T-helper 17 cell (primary cell): ENCODE data around the gene AUP1. TPM values are rescaled to one million over a fixed set of nuclear protein-coding genes. Genes with fewer than 3 reads are reported as not detected.

Experiments
- ATAC-seq: fragments of 150-1000 bp; cut with Tn5 transposase; 2 replicates; pipeline ENCODE4 v1.10.0; 2021; ENCODE audit warnings: mild to moderate bottlenecking, moderate library complexity
- DNase-seq, 3 donors: peaks; one replicate each; pipeline versions ENCODE4 v3.0.0 to v3.0.0-alpha.2; 2020 to 2021
- H3K9me3 ChIP-seq: one replicate; pipeline ENCODE4 v1.7.0; 2013; ENCODE audit warnings: low read length, mild to moderate bottlenecking; ENCODE audit not compliant: control insufficient read depth, poor library complexity, severe bottlenecking
- H3K27ac Mint-ChIP-seq: one replicate; pipeline ENCODE4 v1.8.0; 2022; ENCODE audit warnings: mild to moderate bottlenecking, moderate library complexity, mixed read lengths
- H3K27me3 Mint-ChIP-seq: one replicate; pipeline ENCODE4 v1.8.0; 2022; ENCODE audit warnings: mixed read lengths
- H3K36me3 Mint-ChIP-seq: one replicate; pipeline ENCODE4 v1.8.0; 2022; ENCODE audit warnings: low read depth, mixed read lengths
- H3K4me1 Mint-ChIP-seq: one replicate; pipeline ENCODE4 v1.8.0; 2022; ENCODE audit warnings: mild to moderate bottlenecking, mixed read lengths
- H3K4me3 Mint-ChIP-seq: one replicate; pipeline ENCODE4 v1.8.0; 2022; ENCODE audit warnings: mild to moderate bottlenecking, moderate library complexity, mixed read lengths
- total RNA-seq, 4 donors: library from RNA in 2 of 4; stranded (reverse) in 2 of 4; gene quantifications; one replicate each; pipeline ENCODE4 v1.2.3 and lab custom pipeline; 2022 to 2026

AUP1 gene
- total RNA-seq, 2 donors from 2014 or later = 139 to 153 TPM

- DNase-seq = no peak
- no peak overlapping the region for H3K27ac Mint-ChIP-seq
- ATAC-seq = no peak
- H3K27me3 Mint-ChIP-seq = peaks cover 54% of the 10 kb centered on the region
- peaks cover 2% of the 10 kb centered on the region for H3K4me1 Mint-ChIP-seq
- H3K36me3 Mint-ChIP-seq = peaks cover 8% of the 10 kb centered on the region
- no peaks in the 10 kb centered on the region for H3K9me3 ChIP-seq
- peak overlapping the region; percentile 31 for H3K4me3 Mint-ChIP-seq
Observed at GRCh38 chr2:74538881-74539339, 9.4 kb upstream of the AUP1 start.

GRCh38 chr2:74537140-74537539 lies 7.6 kb upstream of the AUP1 start:
- H3K36me3 Mint-ChIP-seq = peaks cover 4% of the 10 kb centered on the region
- H3K4me1 Mint-ChIP-seq = peaks cover 4% of the 10 kb centered on the region
- DNase-seq (no peak), ATAC-seq (no peak)
- H3K27me3 Mint-ChIP-seq = peaks cover 40% of the 10 kb centered on the region
- no peak overlapping the region for H3K27ac Mint-ChIP-seq
- no peaks in the 10 kb centered on the region for H3K9me3 ChIP-seq
- H3K4me3 Mint-ChIP-seq = no peak overlapping the region

GRCh38 chr2:74536166-74536950 lies 6.9 kb upstream of the AUP1 start:
- H3K27me3 Mint-ChIP-seq = peaks cover 36% of the 10 kb centered on the region
- no peak for ATAC-seq
- H3K36me3 Mint-ChIP-seq = peaks cover 5% of the 10 kb centered on the region
- H3K9me3 ChIP-seq = no peaks in the 10 kb centered on the region
- no peak for DNase-seq
- H3K4me3 Mint-ChIP-seq = no peak overlapping the region
- H3K27ac Mint-ChIP-seq = no peak overlapping the region
- H3K4me1 Mint-ChIP-seq = peaks cover 10% of the 10 kb centered on the region

- H3K9me3 ChIP-seq = no peaks in the 10 kb centered on the region
- peaks cover 15% of the 10 kb centered on the region for H3K4me1 Mint-ChIP-seq
- no peak for ATAC-seq
- no peak overlapping the region for H3K4me3 Mint-ChIP-seq
- no peak overlapping the region for H3K27ac Mint-ChIP-seq
- H3K36me3 Mint-ChIP-seq = peaks cover 5% of the 10 kb centered on the region
- DNase-seq = no peak
- H3K27me3 Mint-ChIP-seq = peaks cover 29% of the 10 kb centered on the region
Observed at GRCh38 chr2:74535440-74535965, 6.0 kb upstream of the AUP1 start.

GRCh38 chr2:74534411-74534810 lies 4.9 kb upstream of the AUP1 start:
- Mint-ChIP-seq H3K27me3 (peaks cover 25% of the 10 kb centered on the region), H3K4me1 (peaks cover 15% of the 10 kb centered on the region), H3K36me3 (peaks cover 5% of the 10 kb centered on the region), H3K4me3 (no peak overlapping the region), H3K27ac (no peak overlapping the region)
- DNase-seq (no peak), ATAC-seq (no peak)
- no peaks in the 10 kb centered on the region for H3K9me3 ChIP-seq

GRCh38 chr2:74533464-74533863 lies 4.0 kb upstream of the AUP1 start:
- no peak overlapping the region for H3K4me3 Mint-ChIP-seq
- H3K4me1 Mint-ChIP-seq = peaks cover 20% of the 10 kb centered on the region
- no peak overlapping the region for H3K27ac Mint-ChIP-seq
- ATAC-seq = no peak
- no peaks in the 10 kb centered on the region for H3K9me3 ChIP-seq
- peaks cover 7% of the 10 kb centered on the region for H3K36me3 Mint-ChIP-seq
- DNase-seq = no peak
- peaks cover 15% of the 10 kb centered on the region for H3K27me3 Mint-ChIP-seq

GRCh38 chr2:74532222-74532621 lies 2.7 kb upstream of the AUP1 start:
- ATAC-seq (no peak), DNase-seq (no peak)
- peaks cover 26% of the 10 kb centered on the region for H3K4me1 Mint-ChIP-seq
- peaks cover 7% of the 10 kb centered on the region for H3K36me3 Mint-ChIP-seq
- H3K27ac Mint-ChIP-seq = peak overlapping the region; percentile 93
- peaks cover 3% of the 10 kb centered on the region for H3K27me3 Mint-ChIP-seq
- no peaks in the 10 kb centered on the region for H3K9me3 ChIP-seq
- peak overlapping the region; percentile 71 for H3K4me3 Mint-ChIP-seq

GRCh38 chr2:74531666-74532065 lies 2.2 kb upstream of the AUP1 start:
- no peak for ATAC-seq
- Mint-ChIP-seq H3K4me1 (peaks cover 28% of the 10 kb centered on the region), H3K36me3 (peaks cover 8% of the 10 kb centered on the region), H3K27me3 (no peaks in the 10 kb centered on the region), H3K4me3 (peak overlapping the region; percentile 28), H3K27ac (peak overlapping the region; percentile 93)
- H3K9me3 ChIP-seq = no peaks in the 10 kb centered on the region
- no peak for DNase-seq

GRCh38 chr2:74530239-74531187 lies 1.0 kb upstream of the AUP1 start:
- H3K4me3 Mint-ChIP-seq = peak overlapping the region; percentile 94
- no peaks in the 10 kb centered on the region for H3K9me3 ChIP-seq
- no peaks in the 10 kb centered on the region for H3K27me3 Mint-ChIP-seq
- H3K36me3 Mint-ChIP-seq = peaks cover 13% of the 10 kb centered on the region
- peaks cover 33% of the 10 kb centered on the region for H3K4me1 Mint-ChIP-seq
- peak in 2 of 3 donors; percentile 26 to 32 for DNase-seq
- peak overlapping the region; percentile 93 for H3K27ac Mint-ChIP-seq
- ATAC-seq = peak; percentile 32

- Mint-ChIP-seq H3K4me1 (peaks cover 33% of the 10 kb centered on the region), H3K36me3 (peaks cover 13% of the 10 kb centered on the region), H3K27ac (peak overlapping the region; percentile 93), H3K4me3 (peak overlapping the region; percentile 94), H3K27me3 (no peaks in the 10 kb centered on the region)
- H3K9me3 ChIP-seq = no peaks in the 10 kb centered on the region
- DNase-seq (no peak), ATAC-seq (peak; percentile 1)
Observed at GRCh38 chr2:74528600-74529356, 728 bp downstream of the AUP1 start.

GRCh38 chr2:74527741-74528140 lies 1.8 kb downstream of the AUP1 start:
- Mint-ChIP-seq H3K36me3 (peaks cover 13% of the 10 kb centered on the region), H3K27ac (peak overlapping the region; percentile 93), H3K27me3 (no peaks in the 10 kb centered on the region), H3K4me3 (peak overlapping the region; percentile 94), H3K4me1 (peaks cover 33% of the 10 kb centered on the region)
- no peak for ATAC-seq
- DNase-seq = no peak
- no peaks in the 10 kb centered on the region for H3K9me3 ChIP-seq

- no peaks in the 10 kb centered on the region for H3K27me3 Mint-ChIP-seq
- ATAC-seq (no peak), DNase-seq (no peak)
- peaks cover 29% of the 10 kb centered on the region for H3K4me1 Mint-ChIP-seq
- peaks cover 11% of the 10 kb centered on the region for H3K36me3 Mint-ChIP-seq
- no peak overlapping the region for H3K4me3 Mint-ChIP-seq
- H3K9me3 ChIP-seq = no peaks in the 10 kb centered on the region
- H3K27ac Mint-ChIP-seq = peak overlapping the region; percentile 41
Observed at GRCh38 chr2:74526649-74527230, 2.8 kb downstream of the AUP1 start.
